Lung (tissue), 12 donors: Measurements from ENCODE around the gene RGL1. TPM values are rescaled to one million over a fixed set of nuclear protein-coding genes. Genes with fewer than 3 reads are reported as not detected.

Experiments used
- ATAC-seq: fragments of 200-7000 bp; cut with Tn5 transposase; one replicate; pipeline ENCODE4 v1.9.1; 2020; ENCODE audit warnings: moderate number of reproducible peaks; ENCODE audit not compliant: insufficient read depth, low FRiP score
- DNase-seq, 3 donors: peaks; one replicate each; pipeline ENCODE4 v3.0.0-alpha.2; 2013 to 2017
- H3K27ac ChIP-seq, 2 donors: one replicate each; pipeline ENCODE4 v1.5.1; 2013; ENCODE audit warnings: mild to moderate bottlenecking in 2 of 2, moderate library complexity in 2 of 2, control low read depth in 1 of 2, inconsistent platforms in 1 of 2, low read depth in 1 of 2, low read length in 1 of 2
- H3K27me3 ChIP-seq, 3 donors: one replicate each; pipeline ENCODE4 v1.5.1; 2013; ENCODE audit warnings: low read length in 2 of 3; ENCODE audit not compliant: control insufficient read depth in 3 of 3, insufficient read depth in 3 of 3
- H3K36me3 ChIP-seq, 4 donors: one replicate each; pipeline ENCODE4 v1.5.1; 2013; ENCODE audit warnings: low read length in 4 of 4, mild to moderate bottlenecking in 1 of 4, moderate library complexity in 1 of 4; ENCODE audit not compliant: control insufficient read depth in 4 of 4, insufficient read depth in 4 of 4
- H3K4me1 ChIP-seq, 5 donors: one replicate each; pipeline ENCODE4 v1.5.1; 2013; ENCODE audit warnings: low read length in 5 of 5, mild to moderate bottlenecking in 2 of 5, moderate library complexity in 1 of 5; ENCODE audit not compliant: control insufficient read depth in 5 of 5, insufficient read depth in 5 of 5
- H3K4me3 ChIP-seq: one replicate; pipeline ENCODE4 v1.5.1; 2013; ENCODE audit warnings: mild to moderate bottlenecking, control low read depth, moderate library complexity
- H3K9ac ChIP-seq, 2 donors: one replicate each; pipeline ENCODE4 v1.5.1; 2013; ENCODE audit warnings: low read length in 2 of 2, control low read depth in 1 of 2; ENCODE audit not compliant: insufficient read depth in 1 of 2
- H3K9me3 ChIP-seq, 4 donors: one replicate each; pipeline ENCODE4 v1.5.1; 2013; ENCODE audit warnings: low read length in 3 of 4, mild to moderate bottlenecking in 1 of 4, moderate library complexity in 1 of 4; ENCODE audit not compliant: control insufficient read depth in 4 of 4, insufficient read depth in 3 of 4
- WGBS, 2 donors: extraction: QIAGEN DNeasy Blood & Tissue Kit; methylation state at CpG; one replicate each; pipeline ENCODE4 v1.1.7; 2013; 5-methylcytosine and 5-hydroxymethylcytosine counted together
- polyA plus RNA-seq, 2 donors: library from polyadenylated mRNA; stranded (reverse); fragments of 200-250 nt; gene quantifications; one replicate each; pipeline ENCODE4 v1.2.1, GENCODE V29; 2013
- total RNA-seq, 2 donors: library from RNA; depleted of rRNA in 1 of 2; stranded (reverse); fragments of >200 nt in 1 of 2; gene quantifications; one replicate each; pipeline ENCODE4 v1.2.1, GENCODE V29; 2014 to 2021
- TF ChIP-seq, protein P1 (sequence below): IDR thresholded peaks from 2 replicates; pipeline ENCODE4 v1.5.1; 2012; ENCODE audit warnings: mild to moderate bottlenecking; ENCODE audit errors: control extremely low read depth, extremely low read depth
- donor health status: control.
- donor health status: control.
- donor health status: Bipolar disorder and iron deficiency.
- donor health status: healthy.
- donor health status: DM: yes; HTN: yes; CAD: no.

The RGL1 gene
- total and polyA plus RNA-seq, 4 donors = 9.6 to 49.4 (median 35.2) TPM

DNA sequence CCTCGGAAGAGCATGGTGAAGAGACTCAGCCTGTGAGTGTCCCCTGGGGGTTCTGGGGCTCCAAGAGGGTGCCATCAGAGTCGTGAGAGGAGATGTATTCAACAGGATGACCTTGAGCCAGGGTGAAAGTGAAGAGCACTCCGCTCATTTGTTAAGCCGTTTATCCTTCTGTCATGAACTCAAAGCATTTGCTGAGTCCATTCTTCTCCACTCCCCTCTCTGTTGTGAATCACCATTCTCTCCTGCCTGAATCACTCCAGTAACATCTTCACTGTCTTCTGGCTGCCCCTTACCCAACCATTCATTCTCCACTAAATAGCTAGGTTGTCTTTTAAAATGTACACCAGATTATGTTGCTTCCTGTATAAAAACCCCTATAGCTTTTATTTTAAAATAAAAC is 102.2 kb downstream of the RGL1 start:
- no peak overlapping the region for H3K27ac ChIP-seq
- H3K4me3 ChIP-seq = no peak overlapping the region
- peaks cover 22 to 50% (median 36%) of the 10 kb centered on the region in 4 donors for H3K36me3 ChIP-seq
- no peak for ATAC-seq
- TF ChIP-seq, protein P1, sequence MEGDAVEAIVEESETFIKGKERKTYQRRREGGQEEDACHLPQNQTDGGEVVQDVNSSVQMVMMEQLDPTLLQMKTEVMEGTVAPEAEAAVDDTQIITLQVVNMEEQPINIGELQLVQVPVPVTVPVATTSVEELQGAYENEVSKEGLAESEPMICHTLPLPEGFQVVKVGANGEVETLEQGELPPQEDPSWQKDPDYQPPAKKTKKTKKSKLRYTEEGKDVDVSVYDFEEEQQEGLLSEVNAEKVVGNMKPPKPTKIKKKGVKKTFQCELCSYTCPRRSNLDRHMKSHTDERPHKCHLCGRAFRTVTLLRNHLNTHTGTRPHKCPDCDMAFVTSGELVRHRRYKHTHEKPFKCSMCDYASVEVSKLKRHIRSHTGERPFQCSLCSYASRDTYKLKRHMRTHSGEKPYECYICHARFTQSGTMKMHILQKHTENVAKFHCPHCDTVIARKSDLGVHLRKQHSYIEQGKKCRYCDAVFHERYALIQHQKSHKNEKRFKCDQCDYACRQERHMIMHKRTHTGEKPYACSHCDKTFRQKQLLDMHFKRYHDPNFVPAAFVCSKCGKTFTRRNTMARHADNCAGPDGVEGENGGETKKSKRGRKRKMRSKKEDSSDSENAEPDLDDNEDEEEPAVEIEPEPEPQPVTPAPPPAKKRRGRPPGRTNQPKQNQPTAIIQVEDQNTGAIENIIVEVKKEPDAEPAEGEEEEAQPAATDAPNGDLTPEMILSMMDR = no peak
- no peak for DNase-seq
- H3K9ac ChIP-seq = no peak overlapping the region
- WGBS, 2 donors = 91% methylated on average over 4 of the region's 4 CpGs
- no peaks in the 10 kb centered on the region for H3K27me3 ChIP-seq
- no peaks in the 10 kb centered on the region for H3K4me1 ChIP-seq
- H3K9me3 ChIP-seq = no peaks in the 10 kb centered on the region

DNA sequence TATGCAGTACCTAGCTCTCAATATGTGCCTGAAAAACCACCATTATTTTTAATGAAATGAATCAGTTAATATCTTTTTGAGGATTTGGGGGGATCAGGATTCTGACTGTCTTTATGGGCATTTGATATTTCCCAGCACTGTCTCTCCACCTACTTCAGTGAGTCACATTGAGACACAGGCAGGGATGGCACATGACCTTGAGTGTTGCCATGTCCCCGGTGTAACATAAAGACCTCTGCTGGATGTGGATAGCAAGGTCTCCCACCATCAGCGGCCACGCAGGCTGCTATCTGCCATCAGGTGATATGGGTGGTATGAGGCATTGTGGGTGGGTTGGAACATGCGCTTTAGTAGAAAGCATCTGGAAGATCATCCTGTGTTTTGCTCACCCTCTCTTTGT is 103.2 kb downstream of the RGL1 start:
- H3K4me1 ChIP-seq = no peaks in the 10 kb centered on the region
- H3K9me3 ChIP-seq = no peaks in the 10 kb centered on the region
- ATAC-seq (no peak), DNase-seq (no peak)
- TF ChIP-seq, protein P1 = no peak
- H3K4me3 ChIP-seq = no peak overlapping the region
- H3K9ac ChIP-seq = no peak overlapping the region
- no peaks in the 10 kb centered on the region for H3K27me3 ChIP-seq
- H3K36me3 ChIP-seq = peaks cover 30 to 54% (median 41%) of the 10 kb centered on the region in 4 donors
- peak overlapping the region in 1 of 2 donors; percentile 47 for H3K27ac ChIP-seq
- 95 to 98% methylated on average over 4 of the region's 4 CpGs for WGBS, 2 donors

DNA sequence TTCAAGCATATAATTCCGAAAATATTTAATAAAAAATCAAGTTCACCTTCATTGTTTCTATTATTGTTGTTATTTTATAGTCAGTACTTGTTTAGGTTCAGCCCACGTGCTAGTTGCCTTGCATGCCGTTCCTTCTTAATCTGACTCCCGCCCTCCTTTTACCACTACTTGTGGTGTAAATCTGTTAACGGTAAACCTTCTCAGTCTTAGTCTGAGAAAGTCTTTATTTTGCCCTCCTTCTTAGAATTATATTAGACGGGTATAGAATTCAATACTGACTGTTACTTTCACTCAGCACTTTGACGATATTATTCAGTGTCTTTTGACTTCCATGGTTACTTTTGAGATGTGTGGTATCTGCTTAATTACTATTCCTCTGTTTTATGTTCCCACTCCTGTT is 104.8 kb downstream of the RGL1 start:
- peaks cover 34 to 61% (median 38%) of the 10 kb centered on the region in 4 donors for H3K36me3 ChIP-seq
- no peaks in the 10 kb centered on the region for H3K9me3 ChIP-seq
- H3K27me3 ChIP-seq = no peaks in the 10 kb centered on the region
- peaks cover 0 to 2% (median 0%) of the 10 kb centered on the region in 5 donors for H3K4me1 ChIP-seq
- ATAC-seq = no peak
- no peak for DNase-seq
- 91 to 92% methylated on average over 7 of the region's 7 CpGs for WGBS, 2 donors
- TF ChIP-seq, protein P1 = no peak
- no peak overlapping the region for H3K4me3 ChIP-seq
- no peak overlapping the region for H3K27ac ChIP-seq
- H3K9ac ChIP-seq = no peak overlapping the region

DNA sequence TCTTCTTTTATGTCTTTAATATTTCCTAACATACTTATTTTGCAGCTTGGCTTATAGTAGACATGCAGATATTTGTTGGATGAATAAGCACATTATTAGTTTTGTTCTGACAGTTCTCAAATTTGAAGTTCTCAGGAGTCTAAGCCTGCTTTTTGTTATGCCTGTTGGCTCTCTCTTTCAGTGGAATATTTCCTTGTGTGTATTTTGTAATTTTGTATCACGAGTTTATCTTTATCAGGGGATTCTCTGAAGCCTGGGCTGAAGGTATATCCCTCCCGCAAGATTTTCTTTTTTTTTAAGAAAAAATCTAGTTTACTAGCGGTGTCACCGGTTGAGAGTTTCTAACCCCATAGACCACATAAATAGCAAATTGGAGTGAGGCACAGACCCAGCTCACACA is 105.9 kb downstream of the RGL1 start:
- no peak overlapping the region for H3K4me3 ChIP-seq
- no peak for DNase-seq
- H3K4me1 ChIP-seq = peaks cover 0 to 4% (median 3%) of the 10 kb centered on the region in 5 donors
- no peaks in the 10 kb centered on the region for H3K9me3 ChIP-seq
- H3K9ac ChIP-seq = no peak overlapping the region
- H3K36me3 ChIP-seq = peaks cover 26 to 49% (median 33%) of the 10 kb centered on the region in 4 donors
- no peaks in the 10 kb centered on the region for H3K27me3 ChIP-seq
- TF ChIP-seq, protein P1 = no peak
- ATAC-seq = no peak
- WGBS, 2 donors = 88 to 89% methylated on average over 4 of the region's 4 CpGs
- no peak overlapping the region for H3K27ac ChIP-seq
